Measurements from ENCODE around the gene NPFFR1.

NPFFR1 gene

GRCh38 chr10:70302292-70302691 is 18.5 kb upstream of the NPFFR1 start:
- ChIA-PET CTCF (interaction anchor here (0.7 to 1.4 kb wide), 2 partner anchors 80 to 502 kb away, joined by 4 read pairs; no protein-coding TSS in a partner anchor), POLR2A (interaction anchor here (1.1 kb wide), 1 partner anchor 24 kb away, joined by 6 read pairs; no protein-coding TSS in a partner anchor)
- H3K4me3 ChIP-seq (ENCODE audit: low read depth, low read length), result no peak overlapping the region
- DNase-seq (ENCODE audit: low read depth, low spot score), result peak; percentile 3
- no peak for TF ChIP-seq CTCF (IDR thresholded peaks at IDR 0.05; ENCODE audit: insufficient read depth, low read length, missing control alignments)

- no peak overlapping the region for H3K4me3 ChIP-seq (ENCODE audit: low read depth, low read length)
- DNase-seq (ENCODE audit: low read depth, low spot score), result no peak
- no peak for TF ChIP-seq CTCF (IDR thresholded peaks at IDR 0.05; ENCODE audit: insufficient read depth, low read length, missing control alignments)
- CTCF ChIA-PET, result interaction anchor here (0.9 kb wide), 1 partner anchor 64 kb away, joined by 3 read pairs; no protein-coding TSS in a partner anchor
- POLR2A ChIA-PET, result no interaction called here
These were observed 17.2 kb upstream of the NPFFR1 start for GRCh38 chr10:70300908-70301597.

DNA sequence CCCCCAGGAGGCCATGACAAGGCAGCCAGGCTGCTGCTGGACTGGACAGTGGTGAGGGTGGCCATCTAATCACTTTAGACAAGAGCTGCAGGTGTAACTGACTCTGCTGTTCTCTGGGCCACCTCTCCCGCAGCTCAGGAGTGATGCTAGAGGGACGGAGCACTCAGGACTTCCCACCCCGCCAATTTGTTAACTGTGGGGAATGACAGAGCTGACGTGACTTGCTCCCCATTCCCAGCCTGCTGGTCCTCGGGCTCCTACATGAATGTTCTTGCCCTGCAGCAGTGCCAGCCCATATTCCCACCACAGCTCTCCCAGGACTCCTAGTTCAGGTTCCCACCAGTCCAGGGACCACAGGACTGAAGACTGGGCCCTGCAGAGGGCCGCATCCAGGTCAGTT is 16.7 kb upstream of the NPFFR1 start:
- POLR2A ChIA-PET, result no interaction called here
- no peak for DNase-seq (ENCODE audit: low read depth, low spot score)
- CTCF ChIA-PET, result interaction anchor here (0.9 kb wide), 1 partner anchor 64 kb away, joined by 3 read pairs; no protein-coding TSS in a partner anchor
- no peak overlapping the region for H3K4me3 ChIP-seq (ENCODE audit: low read depth, low read length)
- no peak for TF ChIP-seq CTCF (IDR thresholded peaks at IDR 0.05; ENCODE audit: insufficient read depth, low read length, missing control alignments)

DNA sequence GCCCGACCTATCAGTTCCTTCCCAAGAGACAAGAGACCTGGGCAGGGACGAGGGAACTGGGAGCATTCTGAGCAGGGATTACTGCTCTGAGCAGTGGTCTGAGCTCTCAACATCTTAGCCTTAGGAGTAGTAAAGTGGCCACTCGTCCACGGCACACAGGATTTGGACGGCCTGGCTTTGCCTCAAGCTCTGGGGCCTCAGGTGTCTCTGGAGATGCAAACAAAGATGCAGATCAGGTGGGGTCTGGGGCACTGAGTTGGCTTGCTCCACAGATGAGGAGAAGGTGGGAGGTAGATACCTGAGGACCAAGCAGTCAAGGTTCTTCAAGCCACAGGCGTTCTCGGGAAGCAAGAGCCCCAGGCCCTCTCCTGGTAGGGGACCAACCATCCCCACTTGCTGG is 16.1 kb upstream of the NPFFR1 start:
- no peak overlapping the region for H3K4me3 ChIP-seq (ENCODE audit: low read depth, low read length)
- ChIA-PET POLR2A (no interaction called here), CTCF (interaction anchor here (0.9 to 2.0 kb wide), 2 partner anchors 64 to 65 kb away, joined by 3 to 8 read pairs; no protein-coding TSS in a partner anchor)
- DNase-seq (ENCODE audit: low read depth, low spot score), result no peak
- TF ChIP-seq CTCF (IDR thresholded peaks at IDR 0.05; ENCODE audit: insufficient read depth, low read length, missing control alignments), result no peak

- ChIA-PET CTCF (interaction anchor here (0.7 to 2.0 kb wide), 3 partner anchors 14 to 77 kb away, joined by 3 to 8 read pairs (median 3); no protein-coding TSS in a partner anchor), POLR2A (no interaction called here)
- no peak for DNase-seq (ENCODE audit: low read depth, low spot score)
- no peak overlapping the region for H3K4me3 ChIP-seq (ENCODE audit: low read depth, low read length)
- TF ChIP-seq CTCF (IDR thresholded peaks at IDR 0.05; ENCODE audit: insufficient read depth, low read length, missing control alignments), result no peak
These were observed 14.6 kb upstream of the NPFFR1 start for GRCh38 chr10:70298393-70298792.

- ChIA-PET POLR2A (no interaction called here), CTCF (interaction anchor here (1.0 kb wide), 1 partner anchor 30 kb away, joined by 4 read pairs; no protein-coding TSS in a partner anchor)
- TF ChIP-seq CTCF (IDR thresholded peaks at IDR 0.05; ENCODE audit: insufficient read depth, low read length, missing control alignments), result no peak
These were observed 13.4 kb upstream of the NPFFR1 start for GRCh38 chr10:70297224-70297623.

More at GRCh38 chr10:70297224-70297623, 13.4 kb upstream of the NPFFR1 start:
- no peak overlapping the region for H3K4me3 ChIP-seq (ENCODE audit: low read depth, low read length)
- DNase-seq (ENCODE audit: low read depth, low spot score), result no peak

Measured in AG04449 (cell line).